Smooth muscle cell (in vitro differentiated cells): Measurements from ENCODE around the gene UROC1. TPM values are rescaled to one million over a fixed set of nuclear protein-coding genes. Genes with fewer than 3 reads are reported as not detected.

Experiments used
- DNase-seq: peaks from one replicate; lab custom pipeline; 2025; ENCODE audit not compliant: unreplicated experiment; lab: John Stamatoyannopoulos, UW
- H2AFZ ChIP-seq: fragments of 200-600 bp; sonication (generic); 2 replicates; pipeline ENCODE4 v1.6.0; 2016; ENCODE audit warnings: antibody characterized with exemption, low read depth, mild to moderate bottlenecking
- H3F3A ChIP-seq: fragments of 200-600 bp; sonication (generic); 2 replicates; pipeline ENCODE4 v1.6.0; 2017; ENCODE audit warnings: antibody characterized with exemption, low read depth
- H3K27ac ChIP-seq: fragments of 200-600 bp; sonication (generic); 2 replicates; pipeline ENCODE4 v1.5.1; 2016; ENCODE audit warnings: low read depth, mild to moderate bottlenecking
- H3K27me3 ChIP-seq: fragments of 200-600 bp; sonication (generic); 2 replicates; pipeline ENCODE4 v1.6.1; 2016; ENCODE audit warnings: low read depth, mild to moderate bottlenecking
- H3K36me3 ChIP-seq: fragments of 200-600 bp; sonication (generic); 2 replicates; pipeline ENCODE4 v1.5.1; 2016; ENCODE audit warnings: low read depth
- H3K4me1 ChIP-seq: fragments of 200-600 bp; sonication (generic); 2 replicates; pipeline ENCODE4 v1.5.1; 2016; ENCODE audit warnings: low read depth
- H3K4me2 ChIP-seq: fragments of 200-600 bp; sonication (generic); 2 replicates; pipeline ENCODE4 v1.6.0; 2016; ENCODE audit warnings: mild to moderate bottlenecking
- H3K4me3 ChIP-seq: fragments of 200-600 bp; sonication (generic); 2 replicates; pipeline ENCODE4 v1.5.1; 2016; ENCODE audit warnings: mild to moderate bottlenecking
- H3K79me2 ChIP-seq: fragments of 200-600 bp; sonication (generic); 2 replicates; pipeline ENCODE4 v1.6.0; 2016; ENCODE audit warnings: low read depth, mild to moderate bottlenecking
- H3K9ac ChIP-seq: fragments of 200-600 bp; sonication (generic); 2 replicates; pipeline ENCODE4 v1.6.0; 2016; ENCODE audit warnings: low read depth
- H3K9me3 ChIP-seq: fragments of 200-600 bp; sonication (generic); replicated peaks from 2 replicates; pipeline ENCODE4 v1.5.1; 2016; ENCODE audit warnings: low read depth
- H4K20me1 ChIP-seq: fragments of 200-600 bp; sonication (generic); 2 replicates; pipeline ENCODE4 v1.6.0; 2016; ENCODE audit warnings: low read depth
- WGBS: methylation state at CpG from one replicate; pipeline ENCODE4 v1.1.7; 2016; ENCODE audit warnings: low lambda C conversion rate; 5-methylcytosine and 5-hydroxymethylcytosine counted together
- polyA plus RNA-seq: library from polyadenylated mRNA; unstranded; fragments of >200 nt; fragmentation: Nextera tagmentation; extraction: Ambion mirVana; gene quantifications from 2 replicates; pipeline ENCODE4 v1.2.1, GENCODE V29; 2016
- total RNA-seq: library from RNA; depleted of rRNA; stranded (reverse); fragments of >200 nt; gene quantifications from 2 replicates; pipeline ENCODE4 v1.2.3, GENCODE V29; 2014
- TF ChIP-seq, protein P1 (sequence below): fragments of 200-600 bp; sonication (generic); IDR thresholded peaks from 2 replicates; pipeline ENCODE4 v1.5.1; 2017; ENCODE audit warnings: borderline replicate concordance, mild to moderate bottlenecking, antibody characterized with exemption; ENCODE audit not compliant: insufficient read depth, poor library complexity, severe bottlenecking

UROC1 gene
- total and polyA plus RNA-seq, 2 experiments from 2014 or later = not detected

DNA sequence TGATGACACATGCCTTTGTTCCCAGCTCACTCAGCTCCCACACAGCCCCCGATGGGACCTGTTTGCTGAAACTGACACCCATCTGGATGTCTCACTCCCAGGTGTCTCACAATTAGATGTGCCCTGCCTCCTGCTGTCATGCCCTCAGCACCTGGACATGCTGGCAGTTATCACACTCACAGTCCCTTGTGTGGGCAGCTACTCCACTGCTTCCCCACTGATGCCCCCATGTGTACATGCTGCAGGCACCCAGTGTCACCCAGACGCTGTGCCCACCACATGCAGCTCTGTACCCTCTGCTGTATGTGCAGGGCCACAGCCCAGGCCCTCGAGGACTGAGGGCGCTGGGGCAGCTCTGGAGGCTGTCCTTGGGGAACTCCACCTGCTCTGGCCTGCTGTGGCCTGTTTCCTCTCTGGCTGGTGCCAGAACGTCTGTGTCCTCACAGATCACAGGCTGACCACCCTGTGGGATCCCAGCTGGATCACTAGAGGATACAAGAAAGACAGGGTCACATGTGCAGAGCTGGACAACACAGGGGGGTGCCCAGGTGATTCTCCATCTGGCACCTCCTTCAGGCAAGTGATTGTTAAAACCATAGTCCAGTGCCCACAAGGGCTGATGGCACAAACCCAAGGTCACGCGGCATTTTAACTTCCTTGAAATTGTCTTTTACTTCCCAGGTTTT is 27.2 kb upstream of the UROC1 start:
- DNase-seq = no peak
- Histone ChIP-seq H4K20me1 (no peaks in the 10 kb centered on the region), H3K4me3 (no peak overlapping the region), H3K9me3 (no peaks in the 10 kb centered on the region), H3K4me2 (no peak overlapping the region), H3K27ac (no peak overlapping the region), H3K36me3 (no peaks in the 10 kb centered on the region), H3K27me3 (no peaks in the 10 kb centered on the region), H3F3A (no peaks in the 10 kb centered on the region), H3K4me1 (no peaks in the 10 kb centered on the region), H2AFZ (no peak overlapping the region), H3K79me2 (no peaks in the 10 kb centered on the region), H3K9ac (no peak overlapping the region)
- 92% methylated on average over 7 of the region's 7 CpGs for WGBS
- TF ChIP-seq, protein P1, sequence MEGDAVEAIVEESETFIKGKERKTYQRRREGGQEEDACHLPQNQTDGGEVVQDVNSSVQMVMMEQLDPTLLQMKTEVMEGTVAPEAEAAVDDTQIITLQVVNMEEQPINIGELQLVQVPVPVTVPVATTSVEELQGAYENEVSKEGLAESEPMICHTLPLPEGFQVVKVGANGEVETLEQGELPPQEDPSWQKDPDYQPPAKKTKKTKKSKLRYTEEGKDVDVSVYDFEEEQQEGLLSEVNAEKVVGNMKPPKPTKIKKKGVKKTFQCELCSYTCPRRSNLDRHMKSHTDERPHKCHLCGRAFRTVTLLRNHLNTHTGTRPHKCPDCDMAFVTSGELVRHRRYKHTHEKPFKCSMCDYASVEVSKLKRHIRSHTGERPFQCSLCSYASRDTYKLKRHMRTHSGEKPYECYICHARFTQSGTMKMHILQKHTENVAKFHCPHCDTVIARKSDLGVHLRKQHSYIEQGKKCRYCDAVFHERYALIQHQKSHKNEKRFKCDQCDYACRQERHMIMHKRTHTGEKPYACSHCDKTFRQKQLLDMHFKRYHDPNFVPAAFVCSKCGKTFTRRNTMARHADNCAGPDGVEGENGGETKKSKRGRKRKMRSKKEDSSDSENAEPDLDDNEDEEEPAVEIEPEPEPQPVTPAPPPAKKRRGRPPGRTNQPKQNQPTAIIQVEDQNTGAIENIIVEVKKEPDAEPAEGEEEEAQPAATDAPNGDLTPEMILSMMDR = no peak

DNA sequence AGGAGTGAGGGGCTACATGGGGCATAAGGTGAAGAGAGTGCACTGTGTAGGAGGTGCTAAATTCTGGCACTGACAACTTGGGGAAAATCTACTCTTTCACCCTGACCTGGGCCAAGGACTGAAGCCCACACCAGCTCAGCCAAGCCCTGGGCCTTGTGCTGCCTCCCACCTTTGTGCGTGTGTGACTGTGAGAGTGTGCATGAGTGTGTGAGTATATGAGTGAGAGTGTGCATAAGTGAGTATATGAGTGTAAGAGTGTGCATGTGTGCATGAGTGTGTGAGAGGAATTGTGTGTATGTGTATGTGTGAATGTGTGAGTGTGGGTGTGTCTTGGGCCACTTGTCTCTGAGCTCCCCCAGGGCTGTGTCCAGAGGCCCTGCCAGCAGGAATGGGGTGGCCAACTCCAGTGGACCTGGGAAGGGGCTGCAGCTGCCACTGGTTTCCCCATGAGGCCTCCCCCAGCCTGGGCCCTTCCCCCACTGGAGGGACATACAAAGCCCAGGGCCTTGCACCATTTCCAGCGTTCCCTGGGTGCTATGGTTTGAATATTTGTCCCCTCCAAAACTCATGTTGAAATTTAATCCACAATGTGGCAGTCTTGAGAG is 26.0 kb upstream of the UROC1 start:
- H3K4me2 ChIP-seq = no peak overlapping the region
- no peak for DNase-seq
- TF ChIP-seq, protein P1 = no peak
- H3K4me1 ChIP-seq = no peaks in the 10 kb centered on the region
- H3F3A ChIP-seq = no peaks in the 10 kb centered on the region
- H3K4me3 ChIP-seq = no peak overlapping the region
- no peak overlapping the region for H3K27ac ChIP-seq
- H3K27me3 ChIP-seq = no peaks in the 10 kb centered on the region
- H3K9ac ChIP-seq = no peak overlapping the region
- H3K9me3 ChIP-seq = no peaks in the 10 kb centered on the region
- H2AFZ ChIP-seq = no peak overlapping the region
- 94% methylated on average over 2 of the region's 2 CpGs for WGBS
- H3K36me3 ChIP-seq = no peaks in the 10 kb centered on the region
- H4K20me1 ChIP-seq = no peaks in the 10 kb centered on the region
- H3K79me2 ChIP-seq = no peaks in the 10 kb centered on the region

DNA sequence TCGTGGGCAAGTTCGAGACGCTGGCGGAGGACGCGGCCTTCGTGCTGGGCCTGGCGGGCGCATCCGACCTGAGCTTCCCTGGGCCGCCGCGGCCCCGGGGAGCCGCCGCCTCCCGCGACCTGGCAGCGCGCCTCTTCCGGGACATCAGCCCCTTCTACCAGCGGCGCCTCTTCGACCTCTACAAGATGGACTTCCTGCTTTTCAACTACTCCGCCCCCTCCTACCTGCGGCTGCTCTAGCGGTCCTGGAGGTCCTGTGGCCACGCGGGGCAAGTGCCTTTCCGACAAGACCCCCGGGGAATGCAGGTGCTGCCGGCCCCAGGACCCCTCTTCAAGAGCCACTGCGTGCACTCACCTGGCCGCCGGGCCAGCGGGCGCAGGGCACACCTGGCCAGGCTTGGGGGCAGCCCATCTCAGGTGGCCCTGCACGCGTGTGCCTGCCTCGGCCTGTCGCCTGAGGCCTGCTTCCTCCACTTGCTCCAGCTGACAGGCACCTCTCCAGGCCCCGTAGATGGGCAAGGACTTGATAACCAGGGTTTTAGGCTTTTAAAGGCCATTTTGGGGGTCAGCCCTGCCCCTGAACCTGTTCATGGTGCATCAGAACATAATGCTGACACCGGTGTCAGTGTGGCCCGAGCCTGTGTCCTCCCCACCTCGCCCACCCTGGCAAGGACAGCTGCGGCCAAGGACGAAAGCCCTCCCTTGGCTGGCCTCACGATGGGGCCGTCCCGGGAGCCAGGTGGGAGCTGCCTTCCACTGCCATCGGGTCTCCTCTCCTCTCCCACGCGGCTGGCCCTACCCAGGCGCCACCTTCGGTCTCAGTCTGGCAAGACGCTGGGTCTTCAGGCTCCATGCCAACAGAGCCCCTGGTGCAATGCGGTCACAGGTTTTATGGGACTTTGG is 25.0 kb upstream of the UROC1 start:
- H3K79me2 ChIP-seq = no peaks in the 10 kb centered on the region
- no peaks in the 10 kb centered on the region for H3K9me3 ChIP-seq
- H3K27ac ChIP-seq = no peak overlapping the region
- H3F3A ChIP-seq = no peaks in the 10 kb centered on the region
- H2AFZ ChIP-seq = no peak overlapping the region
- H3K36me3 ChIP-seq = no peaks in the 10 kb centered on the region
- no peaks in the 10 kb centered on the region for H3K27me3 ChIP-seq
- no peaks in the 10 kb centered on the region for H4K20me1 ChIP-seq
- TF ChIP-seq, protein P1 = no peak
- no peak for DNase-seq
- WGBS = 91% methylated on average over 48 of the region's 57 CpGs
- H3K4me1 ChIP-seq = no peaks in the 10 kb centered on the region
- H3K4me3 ChIP-seq = no peak overlapping the region
- no peak overlapping the region for H3K9ac ChIP-seq
- H3K4me2 ChIP-seq = no peak overlapping the region
